ENCODE results near the gene NCOR2. TPM values are rescaled to one million over a fixed set of nuclear protein-coding genes. Genes with fewer than 3 reads are reported as not detected.

Gene NCOR2
- total RNA-seq, 1 experiment from 2014 or later = 153 TPM

- no peaks in the 10 kb centered on the region for H3K9me3 ChIP-seq (ENCODE audit: control insufficient read depth in 1 of 2, insufficient read depth in 1 of 2, low read depth in 1 of 2, low read length in 2 of 2)
- H3K9ac ChIP-seq (ENCODE audit: low read length) = no peak overlapping the region
- H3K79me2 ChIP-seq (ENCODE audit: insufficient read depth, low read length) = peaks cover 97% of the 10 kb centered on the region
- peaks cover 0 to 6% of the 10 kb centered on the region in 2 experiments; a peak in 1 of 4 replicates for H3K36me3 ChIP-seq (ENCODE audit: control insufficient read depth in 1 of 2, insufficient read depth in 2 of 2, low read length in 2 of 2)
- intact Hi-C loops (cut with micrococcal nuclease) = loop anchor here (10.0 kb wide), 1 partner anchor 166 kb away; no protein-coding TSS in a partner anchor
- ChIA-PET POLR2A (interaction anchor here (1.0 kb wide), 1 partner anchor 10 kb away, joined by 3 read pairs; no protein-coding TSS in a partner anchor), CTCF (no interaction called here), RAD21 (ENCODE audit: low non-redundant PET in 1 of 2, low total read pairs in 2 of 2, uncharacterized antibody in 2 of 2, unreplicated experiment in 2 of 2) (no interaction called here)
- no peaks in the 10 kb centered on the region for H3K9me2 ChIP-seq (ENCODE audit: insufficient read depth)
- no peaks in the 10 kb centered on the region for H3K27me3 ChIP-seq (ENCODE audit: insufficient read depth, low read length)
- H3K4me3 ChIP-seq (replicated peaks in 1 of 2; ENCODE audit: low read depth in 1 of 2, low read length in 2 of 2) = no peak overlapping the region
- no peak overlapping the region for H3K4me2 ChIP-seq (ENCODE audit: low read length)
- TF ChIP-seq CEBPB (IDR thresholded peaks at IDR 0.05; ENCODE audit: low read depth) = no peak
- TF ChIP-seq EZH2 (IDR thresholded peaks at IDR 0.05) = no peak
- TF ChIP-seq JUND (IDR thresholded peaks at IDR 0.05) = no peak
- TF ChIP-seq ZBTB33 (IDR thresholded peaks at IDR 0.05; ENCODE audit: extremely low read depth, insufficient replicate concordance, low read length) = no peak
- TF ChIP-seq, protein P1, sequence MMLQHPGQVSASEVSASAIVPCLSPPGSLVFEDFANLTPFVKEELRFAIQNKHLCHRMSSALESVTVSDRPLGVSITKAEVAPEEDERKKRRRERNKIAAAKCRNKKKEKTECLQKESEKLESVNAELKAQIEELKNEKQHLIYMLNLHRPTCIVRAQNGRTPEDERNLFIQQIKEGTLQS (IDR thresholded peaks at IDR 0.05) = no peak
- TF ChIP-seq ELF1 (IDR thresholded peaks at IDR 0.05; ENCODE audit: borderline replicate concordance, low read depth) = no peak
- TF ChIP-seq ZNF274 (IDR thresholded peaks at IDR 0.05; ENCODE audit: low read depth, low read length) = no peak
- TF ChIP-seq ZFX (IDR thresholded peaks at IDR 0.05) = no peak
- no peak for TF ChIP-seq TCF7L2 (IDR thresholded peaks at IDR 0.05; ENCODE audit: borderline replicate concordance, extremely low read depth, insufficient read depth, insufficient read length)
- no peak for TF ChIP-seq EGR1 (IDR thresholded peaks at IDR 0.05; ENCODE audit: low read depth)
- TF ChIP-seq EZH2phosphoT487 (IDR thresholded peaks at IDR 0.05; ENCODE audit: borderline replicate concordance) = no peak
- TF ChIP-seq RAD21 (IDR thresholded peaks at IDR 0.05; ENCODE audit: low read depth) = no peak
- no peak for TF ChIP-seq CBX3 (IDR thresholded peaks at IDR 0.05; ENCODE audit: low read depth)
- H3K4me1 ChIP-seq (ENCODE audit: control insufficient read depth in 1 of 2, insufficient read depth in 2 of 2, low read length in 2 of 2) = peaks cover 0 to 13% of the 10 kb centered on the region in 2 experiments; a peak in 3 of 4 replicates
- H4K20me1 ChIP-seq (ENCODE audit: insufficient read depth) = peaks cover 20% of the 10 kb centered on the region; the same call in 1 of the 2 replicates
- no peak overlapping the region for H3K27ac ChIP-seq (ENCODE audit: low read depth, low read length)
- ATAC-seq (no peak), DNase-seq (ENCODE audit: low read depth, low spot score) (no peak)
- H2AFZ ChIP-seq (ENCODE audit: low read depth, low read length, poor library complexity, severe bottlenecking) = no peak overlapping the region
- no TSS peak for BruUV-seq (replicated peaks)
Measured at GRCh38 chr12:124561231-124561630, 6.2 kb downstream of the NCOR2 start.

Measured in HCT116 (cell line).